Measurements from ENCODE around the gene SPINK1. TPM values are rescaled to one million over a fixed set of nuclear protein-coding genes. Genes with fewer than 3 reads are reported as not detected.
A peak's percentile ranks its signal among the peaks of the same experiment; 100 is the strongest.
"Not testable (repeated sequence)": the region's sequence is repeated elsewhere in the genome, so short reads cannot be mapped to it uniquely, and the experiment has no call there.

SPINK1 gene
- total RNA-seq, 1 donor from 2014 or later: not detected

DNA sequence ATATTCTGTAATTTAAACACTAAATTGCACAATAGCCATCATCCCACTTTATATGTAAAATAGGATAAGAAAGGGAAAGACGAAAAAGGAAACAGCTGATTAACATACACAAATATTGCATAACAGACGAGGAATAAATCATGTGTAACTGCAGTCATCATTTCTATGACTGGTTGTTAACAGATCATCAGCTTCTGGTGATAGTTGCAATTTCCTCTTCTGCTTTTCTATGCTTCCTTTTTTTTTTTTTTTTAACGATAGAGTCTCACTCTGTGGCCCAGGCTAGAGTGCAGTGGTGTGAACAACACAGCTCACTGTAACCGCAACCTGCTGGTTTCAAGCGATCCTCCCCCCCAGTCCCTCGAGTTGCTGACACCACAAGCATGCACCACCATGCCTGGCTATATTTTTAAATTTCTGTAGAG, 26.4 kb downstream of the SPINK1 start:
- DNase-seq: no peak

DNA sequence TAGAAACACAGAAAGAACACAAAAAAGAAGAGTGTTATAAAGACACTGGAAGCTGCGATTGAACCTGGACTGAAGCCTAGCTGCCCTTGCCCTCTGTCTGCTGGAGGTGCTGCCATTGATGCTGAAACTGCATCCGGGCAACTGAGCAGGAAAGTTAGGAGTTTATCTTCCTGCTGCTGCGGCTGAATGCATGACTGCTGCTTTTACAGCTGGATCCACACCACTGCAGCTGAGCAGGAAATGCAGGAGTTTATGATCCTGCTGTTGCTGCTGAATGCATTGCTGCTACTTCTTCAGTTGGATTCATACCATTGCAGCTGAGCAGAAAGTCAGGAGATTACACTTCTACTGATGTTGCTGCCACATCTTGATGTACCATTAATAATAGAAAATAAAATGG, 27.1 kb downstream of the SPINK1 start:
- DNase-seq: no peak

DNA sequence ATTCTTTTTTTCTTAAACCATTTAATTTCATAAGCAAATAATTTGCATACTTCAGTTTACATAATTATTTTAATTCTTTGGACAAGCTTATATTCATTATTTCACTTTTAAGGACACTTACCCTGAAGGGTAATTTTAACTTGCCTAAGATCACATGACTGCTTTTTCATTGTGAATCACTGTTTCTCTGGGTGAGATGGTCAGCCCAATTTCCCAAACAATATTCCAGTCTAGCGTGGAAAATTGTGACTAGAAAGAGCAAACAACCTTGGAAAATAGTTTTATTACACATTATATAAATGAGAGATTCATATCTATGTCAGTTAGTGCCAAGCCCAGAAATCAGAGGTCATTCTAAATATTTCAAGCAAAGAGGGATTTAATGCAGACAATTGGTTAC, 27.5 kb downstream of the SPINK1 start:
- DNase-seq: no peak

DNA sequence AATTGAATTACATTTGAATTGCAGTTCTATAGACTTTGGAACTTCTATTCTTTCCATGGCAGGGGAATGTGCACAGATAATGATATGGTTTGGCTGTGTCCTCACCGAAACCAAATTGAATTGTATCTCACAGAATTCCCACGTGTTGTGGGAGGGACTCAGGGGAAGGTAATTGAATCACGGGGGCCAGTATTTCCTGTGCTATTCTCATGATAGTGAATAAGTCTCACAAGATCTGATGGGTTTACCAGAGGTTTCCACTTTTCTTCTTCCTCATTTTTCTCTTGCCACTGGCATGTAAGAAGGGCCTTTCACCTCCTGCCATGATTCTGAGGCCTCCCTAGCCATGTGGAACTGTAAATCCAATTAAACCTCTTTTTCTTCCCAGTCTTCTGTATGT, 28.3 kb downstream of the SPINK1 start:
- DNase-seq: not testable (repeated sequence)

DNA sequence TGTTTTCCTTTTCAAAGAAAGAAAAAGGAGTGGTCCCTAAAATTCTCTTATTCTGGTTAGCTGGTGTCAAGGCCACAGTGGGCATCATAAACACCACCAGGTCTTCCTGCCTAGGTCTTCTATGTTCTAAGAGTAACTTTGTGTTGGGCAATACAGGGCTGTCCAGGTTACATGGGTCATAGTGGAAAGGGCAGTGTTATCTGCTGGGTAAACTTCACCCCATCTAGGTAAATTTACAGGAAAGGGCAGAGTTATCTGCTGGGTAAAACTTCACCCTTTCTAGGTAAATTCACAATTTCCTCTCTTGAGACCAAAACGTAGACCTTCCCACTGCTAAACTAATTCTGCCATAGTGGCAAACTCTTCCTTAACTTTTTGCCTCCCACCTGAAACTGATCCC, 30.0 kb downstream of the SPINK1 start:
- no peak for DNase-seq

DNA sequence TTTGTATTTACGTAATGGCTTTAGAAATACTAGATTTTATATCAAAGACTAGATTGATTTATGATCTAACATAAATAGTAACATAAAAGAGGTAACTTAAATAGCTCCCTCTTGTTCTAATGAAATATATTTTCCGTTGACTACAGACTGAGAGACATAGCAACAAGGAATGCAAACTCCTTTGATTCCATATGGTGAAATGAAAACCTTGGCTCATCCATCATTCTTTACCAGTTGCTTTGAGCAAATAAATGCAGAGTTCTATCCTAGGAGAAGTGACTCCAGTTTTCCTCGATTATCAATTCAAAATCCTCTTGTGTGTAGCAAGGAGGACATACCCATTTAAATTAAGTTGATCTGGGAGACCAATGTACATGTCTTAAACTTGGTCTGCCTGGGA, 31.0 kb downstream of the SPINK1 start:
- DNase-seq: no peak

DNA sequence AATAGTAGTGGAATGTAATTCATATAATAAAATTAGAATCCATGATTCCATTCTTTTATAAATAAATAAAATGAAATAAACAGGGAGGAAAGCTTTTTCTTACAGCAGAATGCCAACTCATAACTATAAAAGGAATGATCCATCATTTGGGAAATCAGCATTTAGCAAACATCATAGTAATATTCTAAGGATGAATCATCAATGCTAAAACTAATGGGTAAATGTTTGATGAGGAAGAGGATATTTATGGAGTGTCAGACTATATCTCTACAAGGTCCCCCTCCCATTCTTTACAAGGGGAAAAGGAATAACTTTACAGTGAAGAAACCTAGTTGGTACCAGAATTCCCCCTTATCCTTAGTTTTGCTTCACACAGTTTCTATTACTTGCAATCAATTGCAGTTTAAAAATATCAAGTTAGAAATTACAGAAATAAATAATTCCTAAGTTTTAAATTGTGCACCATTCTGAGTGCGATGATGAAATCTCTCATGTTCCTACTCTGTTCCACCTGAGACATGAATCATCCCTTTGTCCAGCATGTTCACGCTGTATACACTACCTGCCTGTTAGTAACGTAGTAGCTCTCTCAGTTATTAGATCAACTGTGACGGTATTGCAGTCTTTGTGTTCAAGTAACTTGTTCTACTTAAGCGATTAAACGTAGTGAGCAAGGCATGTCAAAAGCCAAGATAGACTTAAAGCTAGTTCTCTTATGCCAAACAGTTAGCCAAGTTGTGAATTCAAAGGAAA, 34.7 kb downstream of the SPINK1 start:
- DNase-seq: no peak

DNA sequence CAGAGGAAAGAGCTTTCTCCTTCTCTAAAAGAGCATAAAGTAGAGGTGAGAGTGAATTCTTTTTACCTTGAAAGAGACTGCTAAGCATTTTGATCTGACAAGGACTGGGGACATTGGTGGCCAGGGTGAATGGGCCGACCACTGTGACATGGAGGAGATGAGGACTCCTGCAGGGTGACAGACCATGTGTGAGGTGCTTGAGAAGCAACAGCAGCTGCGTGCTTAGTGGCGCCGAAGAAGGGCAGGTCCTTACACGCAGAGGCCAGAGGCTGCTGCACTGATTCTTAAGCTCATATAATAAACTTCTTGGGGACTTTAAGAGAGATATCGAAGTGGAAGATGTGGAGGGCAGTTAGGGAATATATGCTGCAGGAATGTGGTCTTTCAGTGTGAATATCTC, 40.3 kb downstream of the SPINK1 start:
- no peak for DNase-seq

DNA sequence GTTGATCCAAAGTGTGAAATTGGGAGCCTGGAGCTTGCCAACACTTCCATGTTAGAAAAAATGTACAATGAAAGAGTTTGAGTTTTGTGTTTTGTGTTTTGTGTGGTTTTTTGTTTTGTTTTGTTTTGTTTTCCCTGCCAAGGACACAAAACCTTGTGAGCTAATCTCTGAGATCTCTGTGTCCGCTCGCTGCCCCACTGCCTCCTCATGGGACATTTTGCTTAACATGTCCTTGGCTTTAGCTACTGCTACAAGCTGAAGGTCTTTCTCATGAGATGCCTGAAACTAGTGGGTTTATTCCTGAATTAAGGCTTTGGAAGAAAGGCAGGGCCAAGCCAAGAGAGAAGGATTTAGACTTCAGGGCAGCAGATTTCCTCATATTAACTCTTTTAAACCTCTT, 41.7 kb downstream of the SPINK1 start:
- no peak for DNase-seq

DNA sequence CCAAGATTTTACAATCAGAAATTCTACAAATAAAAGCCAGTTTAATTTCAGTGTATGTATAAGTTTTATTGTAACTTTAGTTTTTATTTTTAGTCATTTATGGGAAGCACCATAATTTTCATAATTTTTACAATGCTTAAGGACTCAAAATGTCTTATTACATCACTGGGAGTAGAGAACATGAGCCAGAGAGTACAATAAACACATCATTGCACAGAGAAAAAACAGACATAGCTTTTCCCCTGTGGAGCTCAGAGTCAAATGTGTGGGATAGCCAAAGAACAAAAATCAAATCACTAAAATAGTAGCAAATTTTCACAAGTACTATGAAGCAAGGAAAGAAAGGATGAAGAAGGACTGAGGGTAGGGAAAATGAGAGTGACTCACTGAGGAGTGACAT, 43.4 kb downstream of the SPINK1 start:
- DNase-seq: peak; percentile 44

DNA sequence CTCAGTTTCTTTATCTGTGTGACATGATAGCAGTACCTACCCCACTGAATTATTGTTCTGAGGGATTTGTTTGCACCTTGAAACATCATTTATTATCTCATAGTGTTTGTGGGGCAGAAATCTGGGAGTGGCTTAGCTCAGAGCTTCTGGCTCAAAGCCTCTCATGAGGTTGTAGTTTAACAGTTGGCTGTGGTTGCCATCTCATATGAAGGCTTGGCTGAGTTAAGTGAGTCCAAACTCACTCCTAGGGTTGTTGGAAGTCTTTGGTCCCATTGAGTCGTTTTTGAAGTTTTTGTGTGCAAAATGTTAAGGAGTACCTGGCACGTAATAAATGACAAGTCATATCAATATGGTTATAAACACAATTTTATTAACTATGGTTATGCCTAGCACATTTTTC, 45.3 kb downstream of the SPINK1 start:
- DNase-seq: no peak

DNA sequence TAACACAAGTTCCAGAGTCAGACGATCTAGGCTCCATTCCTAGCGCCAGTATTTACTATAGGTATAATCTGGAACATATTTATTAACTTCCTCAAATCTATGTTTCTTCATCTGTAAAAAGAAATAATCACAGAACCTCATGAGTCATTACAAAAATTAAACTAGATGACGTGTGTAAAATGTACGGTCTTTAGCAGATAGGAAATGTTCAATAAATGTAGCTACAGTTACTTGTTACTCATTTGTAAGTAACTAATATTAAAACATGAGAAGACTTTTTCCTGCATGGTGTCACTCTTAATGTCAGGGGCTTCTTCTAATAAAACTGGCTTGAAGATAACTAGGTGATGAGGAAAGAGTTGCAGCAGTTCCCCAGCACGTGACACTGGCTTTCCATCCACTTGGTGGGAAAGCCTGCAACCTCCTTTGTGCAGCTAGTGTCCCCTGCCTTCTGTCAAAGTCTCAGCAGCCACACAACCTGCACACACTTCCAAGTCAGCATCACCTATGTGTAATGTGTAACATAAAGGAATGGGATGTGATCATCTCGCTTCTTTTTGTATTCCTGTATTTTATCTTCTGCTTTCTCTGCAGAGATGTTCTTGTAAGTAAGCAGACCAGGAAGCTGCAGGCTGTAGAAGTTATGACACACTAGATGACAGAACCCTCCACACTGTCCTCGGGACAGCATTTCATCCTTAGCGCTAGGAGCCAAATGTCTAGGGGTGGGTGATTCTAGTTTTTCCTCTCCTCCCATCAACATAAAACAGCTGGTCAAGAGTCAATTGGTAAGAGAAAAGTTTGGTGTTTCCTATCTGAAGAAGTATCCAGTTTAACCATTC, 47.1 kb downstream of the SPINK1 start:
- DNase-seq: no peak

DNA sequence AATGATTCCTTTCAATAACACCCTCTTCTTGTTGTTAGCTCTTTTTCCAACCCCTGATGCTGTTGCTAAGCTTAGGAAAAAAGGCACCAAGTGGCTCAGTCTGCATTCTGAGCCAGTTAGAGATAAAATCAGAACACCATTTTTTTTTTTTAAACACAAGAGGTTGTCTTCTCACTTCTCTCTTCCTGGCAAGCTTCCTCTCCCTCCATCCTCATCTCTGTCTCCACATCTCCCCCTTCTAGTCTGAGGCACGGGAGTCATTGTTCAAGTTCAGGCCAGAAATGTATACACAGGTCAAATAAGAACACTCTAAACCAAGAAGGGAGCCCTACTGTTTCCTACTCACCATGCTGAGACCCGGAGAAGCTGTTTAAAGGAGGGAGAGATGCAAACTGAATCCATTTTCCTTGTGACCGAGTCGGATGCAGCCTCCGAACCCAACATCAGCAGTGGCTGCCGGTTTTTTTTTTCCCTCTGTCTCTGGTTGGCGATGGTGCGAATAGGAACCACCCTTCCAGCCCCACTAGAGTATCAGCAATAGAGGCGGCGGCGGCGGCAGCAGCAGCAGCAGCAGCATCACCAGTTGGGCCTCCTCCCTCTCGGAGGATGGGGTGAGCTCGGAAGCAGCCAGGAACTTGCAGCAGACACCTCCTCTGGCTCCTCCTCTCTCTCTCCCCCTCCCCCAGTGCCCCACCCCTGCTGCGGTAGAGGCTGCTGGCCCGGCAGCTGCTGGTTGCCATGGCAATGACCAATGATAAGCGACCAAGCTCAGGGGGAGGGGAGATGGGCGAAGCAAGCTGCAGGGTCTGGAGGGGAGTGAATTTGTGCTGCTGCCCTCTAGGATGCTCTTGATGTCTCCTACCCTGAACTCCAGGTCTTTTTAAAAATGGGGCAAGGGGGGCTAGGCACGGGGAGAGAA, 49.1 kb downstream of the SPINK1 start, which contains the start of gene JAKMIP2:
Gene JAKMIP2, minus strand, starts transcription at position 619 of the 919 bp plus-strand sequence. CDS start 110,922 bp downstream, outside the sequence.
- peak; percentile 98 for DNase-seq

DNA sequence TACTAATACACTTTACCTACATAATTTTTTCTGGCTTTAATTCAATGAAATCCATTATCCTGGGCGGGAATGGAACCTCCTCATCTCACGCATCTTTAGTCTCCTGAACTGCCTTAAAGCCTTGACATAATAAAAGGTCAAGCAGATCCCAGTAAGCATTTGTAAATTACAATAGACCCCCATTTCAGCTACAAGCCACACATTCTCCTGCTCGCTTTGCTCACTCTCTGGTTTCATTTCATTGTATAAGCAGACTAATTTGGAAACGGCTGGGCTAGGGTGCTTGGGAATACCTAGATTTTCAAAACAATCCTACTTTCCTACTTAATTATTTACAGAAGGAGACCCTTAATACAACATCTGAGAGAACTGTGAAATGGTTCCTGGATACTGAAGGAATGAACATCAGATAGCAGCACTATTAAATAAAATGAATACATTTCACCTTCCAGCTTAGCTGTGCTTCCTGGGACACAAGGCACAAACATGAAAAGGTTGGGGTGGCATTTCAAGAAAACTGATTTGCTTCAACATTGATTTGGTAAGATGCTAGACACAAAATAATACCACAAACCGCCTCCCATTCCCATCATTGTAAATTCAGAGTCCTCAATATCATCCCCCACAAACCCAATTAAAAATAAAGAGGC, 50.4 kb downstream of the SPINK1 start:
- DNase-seq: no peak

DNA sequence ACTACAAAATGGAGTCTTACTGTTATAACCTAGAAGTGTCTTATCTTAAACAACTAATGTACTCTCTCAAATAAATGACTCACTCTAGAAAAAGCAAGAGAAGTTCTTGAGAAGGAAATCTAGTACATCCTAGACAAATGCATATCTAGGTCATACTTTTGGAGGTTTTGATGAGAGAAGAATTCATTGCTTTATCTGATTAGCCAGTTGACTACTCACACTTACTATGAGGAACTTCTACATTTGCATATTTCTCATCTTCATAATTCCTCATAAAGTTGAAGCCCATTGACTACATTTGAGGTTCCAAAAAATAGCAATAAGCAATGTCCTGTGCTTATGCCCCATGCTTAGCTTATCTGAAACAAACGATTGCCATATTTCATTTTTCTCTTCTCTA, 51.8 kb downstream of the SPINK1 start:
- no peak for DNase-seq

DNA sequence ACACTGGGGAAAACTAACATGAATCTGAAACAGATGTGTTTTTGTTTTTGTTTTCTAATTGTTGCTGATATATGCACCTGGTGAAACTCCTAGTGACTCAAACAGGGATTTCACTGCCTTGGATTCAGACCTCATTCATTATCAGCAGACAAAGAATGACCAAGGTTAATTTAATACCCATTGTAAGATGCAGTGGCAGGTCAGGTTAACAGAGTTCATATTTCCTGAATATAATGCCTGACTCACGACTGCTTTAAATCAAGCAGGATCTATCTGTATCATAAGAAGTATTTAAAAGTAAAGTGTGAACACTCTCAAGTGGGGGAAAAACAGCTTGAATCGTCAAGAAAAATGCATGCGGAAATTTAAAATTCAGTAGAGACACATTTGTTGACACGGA, 54.5 kb downstream of the SPINK1 start:
- DNase-seq: no peak

Other genes starting within 250 kb of the SPINK1 start
- 8.2 TPM for gene JAKMIP2, start 48.9 kb downstream of the SPINK1 start, total RNA-seq
- gene SCGB3A2, start 47.0 kb upstream of the SPINK1 start, total RNA-seq: 5.8 TPM
- 4.2 TPM for gene C5orf46, start 74.9 kb upstream of the SPINK1 start, total RNA-seq
- 31.5 TPM for gene SPINK5, start 232.3 kb upstream of the SPINK1 start, total RNA-seq